KMS-11 (cell line): ENCODE results near the gene SEC24C.
"Not testable (repeated sequence)": the region's sequence is repeated elsewhere in the genome, so short reads cannot be mapped to it uniquely, and the experiment has no call there.

ENCODE experiments used
- H2AFZ ChIP-seq: fragments of 200-600 bp; sonication (generic); 2 replicates; pipeline ENCODE4 v1.6.1; 2016; ENCODE audit warnings: antibody characterized with exemption, mixed run types, low read depth
- H3K27ac ChIP-seq: fragments of 200-600 bp; sonication (generic); 2 replicates; pipeline ENCODE4 v1.6.1; 2016; ENCODE audit warnings: mild to moderate bottlenecking, mixed run types
- H3K27me3 ChIP-seq: fragments of 200-600 bp; sonication (generic); 2 replicates; pipeline ENCODE4 v1.6.1; 2017; ENCODE audit warnings: mild to moderate bottlenecking, low read depth, mixed run types, moderate library complexity; ENCODE audit not compliant: insufficient read depth
- H3K36me3 ChIP-seq: fragments of 200-600 bp; sonication (generic); 2 replicates; pipeline ENCODE4 v1.6.1; 2017; ENCODE audit warnings: mild to moderate bottlenecking, mixed run types; ENCODE audit not compliant: insufficient read depth
- H3K4me1 ChIP-seq: fragments of 200-600 bp; sonication (generic); 2 replicates; pipeline ENCODE4 v1.6.1; 2016; ENCODE audit warnings: mild to moderate bottlenecking, low read depth, mixed run types; ENCODE audit not compliant: poor library complexity, severe bottlenecking
- H3K4me2 ChIP-seq: fragments of 200-600 bp; sonication (generic); 2 replicates; pipeline ENCODE4 v1.7.0; 2016; ENCODE audit warnings: mild to moderate bottlenecking, mixed run types
- H3K4me3 ChIP-seq: fragments of 200-600 bp; sonication (generic); IDR thresholded peaks from 2 replicates; pipeline ENCODE4 v1.6.1; 2017; ENCODE audit warnings: low read depth, low read length, mixed read lengths; ENCODE audit not compliant: insufficient read depth
- H3K79me2 ChIP-seq: fragments of 200-600 bp; sonication (generic); 2 replicates; pipeline ENCODE4 v1.6.1; 2016; ENCODE audit warnings: low read depth, mixed run types; ENCODE audit not compliant: insufficient read depth
- H3K9ac ChIP-seq: fragments of 200-600 bp; sonication (generic); 2 replicates; pipeline ENCODE4 v1.6.1; 2016; ENCODE audit warnings: mild to moderate bottlenecking, mixed run types
- H4K20me1 ChIP-seq: fragments of 200-600 bp; sonication (generic); 2 replicates; pipeline ENCODE4 v1.6.1; 2016; ENCODE audit warnings: mild to moderate bottlenecking, mixed run types; ENCODE audit not compliant: insufficient read depth
- TF ChIP-seq, protein P1 (sequence below): fragments of 200-600 bp; sonication (generic); conservative IDR thresholded peaks from 2 replicates; pipeline ENCODE4 v1.6.1; 2017; ENCODE audit warnings: low read depth, mild to moderate bottlenecking, antibody characterized with exemption, low read length, moderate library complexity, mixed read lengths

The SEC24C gene

DNA sequence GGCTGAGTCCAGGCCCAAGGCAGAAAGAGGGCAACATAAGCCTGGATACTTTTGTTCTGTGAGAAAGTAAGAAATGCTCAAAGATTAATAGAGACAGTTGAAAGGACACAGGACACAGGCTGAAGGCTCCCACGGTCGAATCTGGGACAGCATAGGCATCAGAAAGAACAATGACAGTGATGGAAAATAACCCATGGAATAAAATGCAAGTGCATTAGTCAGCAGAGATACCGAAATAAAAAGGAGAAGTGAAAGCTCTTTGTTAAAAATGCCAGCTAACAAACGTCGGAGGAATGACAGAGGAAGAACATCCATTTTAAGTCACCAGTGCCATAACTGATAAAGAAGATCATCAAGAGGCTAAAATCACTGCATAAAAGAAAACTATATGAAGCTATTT, 26.6 kb upstream of the SEC24C start:
- H3K27me3 ChIP-seq: no peaks in the 10 kb centered on the region
- H2AFZ ChIP-seq: no peak overlapping the region
- no peaks in the 10 kb centered on the region for H3K79me2 ChIP-seq
- H3K4me1 ChIP-seq: peaks cover 4% of the 10 kb centered on the region
- H3K4me2 ChIP-seq: no peak overlapping the region
- no peaks in the 10 kb centered on the region; the same call in 1 of the 2 replicates for H3K36me3 ChIP-seq
- no peaks in the 10 kb centered on the region for H4K20me1 ChIP-seq
- H3K9ac ChIP-seq: no peak overlapping the region
- no peak overlapping the region for H3K4me3 ChIP-seq
- H3K27ac ChIP-seq: no peak overlapping the region
- TF ChIP-seq, protein P1, sequence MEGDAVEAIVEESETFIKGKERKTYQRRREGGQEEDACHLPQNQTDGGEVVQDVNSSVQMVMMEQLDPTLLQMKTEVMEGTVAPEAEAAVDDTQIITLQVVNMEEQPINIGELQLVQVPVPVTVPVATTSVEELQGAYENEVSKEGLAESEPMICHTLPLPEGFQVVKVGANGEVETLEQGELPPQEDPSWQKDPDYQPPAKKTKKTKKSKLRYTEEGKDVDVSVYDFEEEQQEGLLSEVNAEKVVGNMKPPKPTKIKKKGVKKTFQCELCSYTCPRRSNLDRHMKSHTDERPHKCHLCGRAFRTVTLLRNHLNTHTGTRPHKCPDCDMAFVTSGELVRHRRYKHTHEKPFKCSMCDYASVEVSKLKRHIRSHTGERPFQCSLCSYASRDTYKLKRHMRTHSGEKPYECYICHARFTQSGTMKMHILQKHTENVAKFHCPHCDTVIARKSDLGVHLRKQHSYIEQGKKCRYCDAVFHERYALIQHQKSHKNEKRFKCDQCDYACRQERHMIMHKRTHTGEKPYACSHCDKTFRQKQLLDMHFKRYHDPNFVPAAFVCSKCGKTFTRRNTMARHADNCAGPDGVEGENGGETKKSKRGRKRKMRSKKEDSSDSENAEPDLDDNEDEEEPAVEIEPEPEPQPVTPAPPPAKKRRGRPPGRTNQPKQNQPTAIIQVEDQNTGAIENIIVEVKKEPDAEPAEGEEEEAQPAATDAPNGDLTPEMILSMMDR: no peak

- H3K9ac ChIP-seq, H3K27ac ChIP-seq, H4K20me1 ChIP-seq, H3K4me1 ChIP-seq, H3K4me3 ChIP-seq, H3K4me2 ChIP-seq, H3K36me3 ChIP-seq, H3K27me3 ChIP-seq, H3K79me2 ChIP-seq, H2AFZ ChIP-seq: not testable (repeated sequence)
These were observed 23.6 kb upstream of the SEC24C start for GRCh38 chr10:73720561-73720960.

DNA sequence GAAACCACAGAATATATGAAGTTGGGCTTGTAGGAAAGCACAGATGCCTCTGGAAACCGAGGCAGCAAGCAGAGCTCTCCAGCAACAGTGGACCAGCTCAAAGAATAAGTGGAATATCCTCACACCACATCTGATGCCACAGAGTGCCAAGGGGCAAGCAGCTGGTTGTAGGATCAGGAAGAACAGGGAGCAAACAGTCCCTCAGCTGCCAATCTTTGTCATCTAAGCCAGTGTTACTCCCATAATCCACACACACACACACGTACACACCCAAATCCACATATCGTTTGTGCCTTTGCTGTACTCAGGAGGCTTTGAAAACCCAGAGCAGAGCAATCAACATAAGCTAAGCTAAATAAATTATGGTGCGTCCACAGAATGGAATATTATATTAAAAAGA, 20.7 kb upstream of the SEC24C start:
- H3K79me2 ChIP-seq: 0 out of 2 replicates have a peak, but pooled peaks cover under 1% of the 10 kb centered on the region
- no peaks in the 10 kb centered on the region for H4K20me1 ChIP-seq
- no peak overlapping the region for H2AFZ ChIP-seq
- H3K9ac ChIP-seq: no peak overlapping the region
- H3K4me3 ChIP-seq: no peak overlapping the region
- no peaks in the 10 kb centered on the region for H3K27me3 ChIP-seq
- H3K4me1 ChIP-seq: peaks cover 9% of the 10 kb centered on the region
- no peak overlapping the region for H3K4me2 ChIP-seq
- H3K36me3 ChIP-seq: peaks cover 8% of the 10 kb centered on the region; the same call in 1 of the 2 replicates
- TF ChIP-seq, protein P1: no peak
- no peak overlapping the region for H3K27ac ChIP-seq

DNA sequence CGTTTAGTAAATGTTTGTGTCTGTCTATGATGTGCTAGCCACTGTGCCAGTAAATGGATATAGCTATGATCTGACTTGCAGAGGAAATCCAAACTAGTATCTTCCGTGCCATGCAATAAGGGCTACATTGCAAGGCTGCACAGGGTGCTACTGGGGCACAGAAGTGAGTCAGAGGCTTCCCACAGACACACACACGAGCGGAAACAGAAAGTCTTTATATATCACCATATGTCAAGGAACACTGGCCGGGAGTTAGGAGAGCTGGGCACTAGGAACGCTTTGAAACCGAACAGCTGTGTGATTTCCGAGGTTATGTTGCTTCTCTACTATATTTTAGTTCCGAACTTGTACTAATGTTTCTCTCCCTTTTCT, 14.4 kb upstream of the SEC24C start:
- H3K27me3 ChIP-seq, H4K20me1 ChIP-seq, H3K36me3 ChIP-seq, H3K4me3 ChIP-seq: not testable (repeated sequence)
- peak overlapping the region; percentile 68 for H2AFZ ChIP-seq
- H3K79me2 ChIP-seq: peaks cover 28% of the 10 kb centered on the region
- peak overlapping the region; percentile 65 for H3K27ac ChIP-seq
- H3K4me2 ChIP-seq: peak overlapping the region; percentile 94
- peaks cover 28% of the 10 kb centered on the region for H3K4me1 ChIP-seq
- peak overlapping the region; percentile 64; the same call in 1 of the 2 replicates for H3K9ac ChIP-seq

GRCh38 chr10:73730153-73730906, 13.8 kb upstream of the SEC24C start:
- Histone ChIP-seq H3K79me2 (peaks cover 28% of the 10 kb centered on the region), H3K9ac (peak overlapping the region; percentile 64; the same call in 1 of the 2 replicates), H3K27me3 (no peaks in the 10 kb centered on the region), H3K27ac (peak overlapping the region; percentile 65), H3K36me3 (peaks cover 8% of the 10 kb centered on the region; the same call in 1 of the 2 replicates), H3K4me3 (no peak overlapping the region), H2AFZ (peak overlapping the region; percentile 68), H3K4me1 (peaks cover 28% of the 10 kb centered on the region), H4K20me1 (no peaks in the 10 kb centered on the region), H3K4me2 (peak overlapping the region; percentile 94)
- TF ChIP-seq, protein P1: no peak
